Fibroblast of villous mesenchyme (primary cell): ENCODE results near the gene NDFIP2. TPM values are rescaled to one million over a fixed set of nuclear protein-coding genes. Genes with fewer than 3 reads are reported as not detected.

Experiments
- DNase-seq: peaks from one replicate; pipeline ENCODE4 v3.0.0-alpha.2; 2010; ENCODE audit warnings: low read depth
- H3K4me3 ChIP-seq: 2 replicates; pipeline ENCODE4 v1.5.1; 2011; ENCODE audit warnings: low read depth, mild to moderate bottlenecking, low read length
- total RNA-seq: library from RNA; depleted of rRNA; stranded (reverse); fragments of >200 nt; gene quantifications from 2 replicates; pipeline ENCODE4 v1.2.3, GENCODE V29; 2012
- TF ChIP-seq, protein P1 (sequence below): IDR thresholded peaks from 2 replicates; pipeline ENCODE4 v1.5.1; 2012; ENCODE audit warnings: low read depth, mild to moderate bottlenecking, low read length; ENCODE audit not compliant: insufficient read depth

The NDFIP2 gene
- total RNA-seq, 1 donor, result 131 TPM

DNA sequence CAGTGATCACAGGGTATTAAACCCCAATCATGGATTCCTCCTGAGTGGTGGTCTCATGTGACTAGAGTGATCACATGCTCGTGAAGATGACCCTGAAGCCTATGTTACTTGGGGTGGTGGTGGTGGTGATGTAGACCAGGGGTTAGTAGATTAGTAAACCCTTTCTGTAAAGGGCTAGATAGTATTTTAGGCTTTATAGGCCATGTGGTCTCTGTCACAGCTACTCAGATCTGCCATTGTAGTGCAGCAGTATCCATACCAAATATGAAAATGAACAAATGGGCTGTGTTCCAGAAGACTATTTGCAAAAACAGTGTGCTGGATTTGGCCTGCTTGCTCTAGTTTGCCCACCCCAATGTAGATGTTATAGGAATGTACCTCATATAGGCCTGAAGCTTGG is 9.4 kb downstream of the NDFIP2 start:
- TF ChIP-seq, protein P1, sequence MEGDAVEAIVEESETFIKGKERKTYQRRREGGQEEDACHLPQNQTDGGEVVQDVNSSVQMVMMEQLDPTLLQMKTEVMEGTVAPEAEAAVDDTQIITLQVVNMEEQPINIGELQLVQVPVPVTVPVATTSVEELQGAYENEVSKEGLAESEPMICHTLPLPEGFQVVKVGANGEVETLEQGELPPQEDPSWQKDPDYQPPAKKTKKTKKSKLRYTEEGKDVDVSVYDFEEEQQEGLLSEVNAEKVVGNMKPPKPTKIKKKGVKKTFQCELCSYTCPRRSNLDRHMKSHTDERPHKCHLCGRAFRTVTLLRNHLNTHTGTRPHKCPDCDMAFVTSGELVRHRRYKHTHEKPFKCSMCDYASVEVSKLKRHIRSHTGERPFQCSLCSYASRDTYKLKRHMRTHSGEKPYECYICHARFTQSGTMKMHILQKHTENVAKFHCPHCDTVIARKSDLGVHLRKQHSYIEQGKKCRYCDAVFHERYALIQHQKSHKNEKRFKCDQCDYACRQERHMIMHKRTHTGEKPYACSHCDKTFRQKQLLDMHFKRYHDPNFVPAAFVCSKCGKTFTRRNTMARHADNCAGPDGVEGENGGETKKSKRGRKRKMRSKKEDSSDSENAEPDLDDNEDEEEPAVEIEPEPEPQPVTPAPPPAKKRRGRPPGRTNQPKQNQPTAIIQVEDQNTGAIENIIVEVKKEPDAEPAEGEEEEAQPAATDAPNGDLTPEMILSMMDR, result no peak
- no peak for DNase-seq
- H3K4me3 ChIP-seq, result no peak overlapping the region

DNA sequence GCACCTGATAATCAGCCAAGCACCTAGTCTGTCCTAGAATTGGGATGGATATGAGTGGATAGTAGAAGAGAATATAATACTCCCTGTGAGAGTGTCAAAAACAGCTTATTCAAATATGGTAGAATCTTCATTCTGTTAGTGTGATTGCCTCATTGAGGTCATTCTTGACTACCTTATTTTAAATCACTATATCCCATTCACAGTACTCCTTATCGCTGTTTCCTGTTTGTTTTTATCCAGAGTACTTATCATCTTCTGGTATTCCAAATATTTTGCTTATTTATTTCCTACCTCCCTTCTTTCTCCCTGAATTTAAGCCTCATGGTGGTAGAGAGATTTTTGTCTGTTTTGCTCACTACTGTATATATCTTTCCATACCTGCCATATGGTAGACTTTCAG is 9.9 kb downstream of the NDFIP2 start:
- no peak for DNase-seq
- H3K4me3 ChIP-seq, result no peak overlapping the region
- TF ChIP-seq, protein P1, result no peak

DNA sequence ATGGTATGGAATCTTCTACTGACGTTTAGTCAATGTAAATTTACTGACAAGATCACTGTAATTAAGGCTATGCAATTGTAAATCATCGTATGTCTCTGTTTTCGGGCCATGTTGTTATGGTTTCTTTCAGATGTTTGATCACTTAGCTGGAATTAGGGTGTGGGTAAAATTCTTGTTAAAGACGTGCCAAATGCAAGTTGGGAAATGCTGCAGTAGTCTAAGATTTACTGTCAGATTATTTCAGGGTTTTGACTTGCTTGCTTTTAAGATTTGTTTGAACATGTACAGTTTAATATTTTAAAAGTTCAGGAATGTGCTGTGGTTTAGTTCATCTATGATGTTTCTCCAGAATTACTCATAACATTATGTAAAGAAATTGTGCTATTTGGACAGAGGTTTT is 10.8 kb downstream of the NDFIP2 start:
- H3K4me3 ChIP-seq, result no peak overlapping the region
- peak; percentile 89 for DNase-seq

DNA sequence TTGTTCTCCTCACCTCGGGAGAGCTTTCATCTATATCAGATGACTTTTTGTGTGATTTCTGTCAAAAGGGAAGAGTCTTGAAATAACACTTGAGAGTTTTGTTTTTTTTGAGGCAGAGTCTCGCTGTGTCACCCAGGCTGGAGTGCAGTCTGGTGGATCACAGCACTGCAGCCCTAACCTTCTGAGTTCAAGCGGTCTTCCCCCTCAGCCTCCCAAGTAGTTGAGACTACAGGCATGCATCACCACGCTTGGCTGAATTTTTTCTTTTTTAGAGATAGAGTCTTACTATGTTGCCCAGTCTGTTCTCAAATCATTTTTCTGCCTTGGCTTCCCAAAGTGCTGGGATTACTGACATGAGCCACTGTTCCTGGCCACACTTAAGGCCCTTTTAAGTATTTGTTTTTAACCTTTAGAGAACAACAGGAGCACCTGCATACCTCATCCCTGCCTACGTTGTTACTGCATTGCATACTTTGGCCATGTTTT is 11.4 kb downstream of the NDFIP2 start:
- no peak overlapping the region for H3K4me3 ChIP-seq
- TF ChIP-seq, protein P1, result no peak
- DNase-seq, result no peak

More for the DNA sequence above, 10.8 kb downstream of the NDFIP2 start:
- TF ChIP-seq, protein P1, result no peak

DNA sequence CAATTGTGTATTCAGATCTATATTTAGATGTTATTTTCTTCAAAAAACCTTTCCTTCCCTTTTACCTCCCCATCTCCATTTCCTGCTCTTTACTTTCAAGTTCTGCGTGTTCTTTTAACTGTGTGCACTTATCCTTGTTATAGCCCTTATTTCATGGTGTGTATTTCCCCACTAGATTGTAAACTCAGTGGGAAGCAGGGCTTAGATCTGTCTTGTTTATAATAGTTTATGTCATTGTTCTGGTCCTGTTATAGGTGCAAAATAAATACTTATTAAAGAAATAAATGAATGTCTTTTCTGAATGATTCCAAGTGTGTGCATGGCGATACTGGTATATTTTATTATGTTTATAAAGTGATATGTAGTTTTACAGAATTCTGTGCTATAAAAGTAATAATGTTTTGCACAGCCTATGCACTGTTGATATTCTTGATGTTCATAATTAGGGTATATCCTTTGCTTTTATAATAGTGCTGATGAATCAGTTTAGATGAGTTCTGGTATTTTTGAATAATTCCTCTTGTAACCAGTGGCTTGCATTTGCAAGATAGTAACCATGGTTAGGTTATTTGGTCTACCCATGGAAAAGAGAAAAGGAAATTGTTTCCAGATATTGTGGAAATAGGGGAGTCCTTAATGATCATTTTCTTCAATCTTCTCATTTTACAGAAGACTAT is 12.1 kb downstream of the NDFIP2 start:
- DNase-seq, result no peak
- TF ChIP-seq, protein P1, result no peak
- H3K4me3 ChIP-seq, result no peak overlapping the region

DNA sequence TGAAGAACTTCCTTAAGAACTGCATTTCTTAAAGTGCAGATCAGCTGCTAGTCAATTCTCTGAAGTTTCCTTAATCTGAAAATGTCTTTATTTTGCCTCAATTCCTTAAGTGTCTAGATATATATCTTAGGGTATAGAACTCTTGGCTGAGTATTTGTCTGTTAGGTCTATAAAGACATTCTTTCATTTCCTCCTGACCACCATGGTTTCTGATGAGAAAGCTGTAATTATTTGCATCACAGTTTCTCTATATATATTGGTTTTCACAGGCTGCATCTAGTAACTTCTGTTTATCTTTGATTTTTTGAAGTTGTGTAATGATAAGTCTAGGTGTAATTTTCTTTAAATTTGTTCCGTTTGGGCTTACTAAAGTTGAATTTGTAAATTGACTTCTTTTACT is 15.2 kb downstream of the NDFIP2 start:
- no peak overlapping the region for H3K4me3 ChIP-seq
- DNase-seq, result no peak
- TF ChIP-seq, protein P1, result no peak

DNA sequence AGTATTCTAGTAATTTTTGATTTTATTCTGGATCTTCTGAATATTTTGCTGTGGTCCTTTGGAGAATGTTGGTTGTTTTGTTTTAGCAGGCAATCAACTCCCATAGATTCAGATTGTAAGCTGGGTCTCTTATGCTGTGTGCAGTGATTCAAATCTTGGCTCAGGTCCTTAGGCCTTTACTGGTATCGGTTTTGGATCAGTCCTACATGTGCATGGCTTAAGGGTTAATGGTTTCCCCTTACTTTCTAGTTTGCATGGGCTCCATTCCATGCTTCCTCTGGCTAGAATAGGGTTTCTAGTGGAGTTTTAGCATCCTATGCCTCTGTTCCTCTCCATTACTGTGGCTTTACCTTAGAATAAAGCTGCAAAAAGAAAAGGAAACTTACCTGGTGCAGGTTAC is 16.1 kb downstream of the NDFIP2 start:
- no peak overlapping the region for H3K4me3 ChIP-seq
- TF ChIP-seq, protein P1, result no peak
- no peak for DNase-seq
